ENCODE measurements around the gene EDRF1. TPM values are rescaled to one million over a fixed set of nuclear protein-coding genes. Genes with fewer than 3 reads are reported as not detected.

The EDRF1 gene
- total and polyA plus RNA-seq, 10 of the 15 experiments (the other 5 are each of a cell fraction or from before 2014, with no cell fraction given), result 16.8 to 99.7 (median 42.9) TPM

GRCh38 chr10:125692196-125692595 is 27.3 kb upstream of the EDRF1 start:
- ATAC-seq (no peak), DNase-seq (ENCODE audit: low read depth, low spot score) (no peak), FAIRE-seq (no peak)
- H3K36me3 ChIP-seq (ENCODE audit: control insufficient read depth in 2 of 2, insufficient read depth in 2 of 2, low read length in 1 of 2), result no peaks in the 10 kb centered on the region
- BruUV-seq (replicated peaks), result no TSS peak
- in situ Hi-C loops (cut with MboI) (no loop called here), intact Hi-C loops (cut with micrococcal nuclease; ENCODE audit: unreplicated experiment) (no loop called here)
- H3K79me2 ChIP-seq (ENCODE audit: control insufficient read depth, insufficient read depth, low read length), result no peaks in the 10 kb centered on the region
- H3K9me3 ChIP-seq (replicated peaks; ENCODE audit: control insufficient read depth, insufficient read depth, low read length), result no peaks in the 10 kb centered on the region
- H3K4me3 ChIP-seq, result no peak overlapping the region
- no peak overlapping the region for H3K9ac ChIP-seq (ENCODE audit: control insufficient read depth, insufficient read depth, low read length)
- no peaks in the 10 kb centered on the region for H3K4me1 ChIP-seq (ENCODE audit: control insufficient read depth, insufficient read depth, low read length)
- no peak overlapping the region for H2AFZ ChIP-seq (ENCODE audit: control insufficient read depth, low read depth, low read length)
- POLR2A ChIA-PET, result no interaction called here
- H3K27me3 ChIP-seq (replicated peaks in 1 of 2; ENCODE audit: control insufficient read depth in 2 of 2, insufficient read depth in 2 of 2, low read length in 1 of 2), result peaks cover 0 to 2% of the 10 kb centered on the region in 2 experiments; a peak in 1 of 4 replicates
- TF ChIP-seq HDAC2 (IDR thresholded peaks at IDR 0.05), result no peak
- TF ChIP-seq NR2C1 (IDR thresholded peaks at IDR 0.05), result no peak
- no peak for TF ChIP-seq KDM1A (IDR thresholded peaks at IDR 0.05; ENCODE audit: borderline replicate concordance)
- no peak for TF ChIP-seq GATAD2B (conservative IDR thresholded peaks at IDR 0.05; ENCODE audit: low read depth)
- no peak for TF ChIP-seq REST (IDR thresholded peaks at IDR 0.05; ENCODE audit: low read depth, low read length)
- TF ChIP-seq KLF5 (IDR thresholded peaks at IDR 0.05; ENCODE audit: partially characterized antibody), result no peak
- TF ChIP-seq ZNF207 (IDR thresholded peaks at IDR 0.05; ENCODE audit: borderline replicate concordance), result no peak
- TF ChIP-seq BCL3 (IDR thresholded peaks at IDR 0.05; ENCODE audit: borderline replicate concordance, insufficient read depth, low read depth, low read length, poor library complexity, severe bottlenecking), result no peak
- TF ChIP-seq TCF7 (IDR thresholded peaks at IDR 0.05; ENCODE audit: borderline replicate concordance), result no peak
- TF ChIP-seq EP300 (IDR thresholded peaks at IDR 0.05; ENCODE audit: borderline replicate concordance in 1 of 2, control insufficient read depth in 1 of 2, low read depth in 2 of 2, low read length in 2 of 2), result no peak
- TF ChIP-seq IRF3 (IDR thresholded peaks at IDR 0.05), result no peak
- CTCF ChIA-PET, result interaction anchor here (1.2 kb wide), 1 partner anchor 16 kb away, joined by 3 read pairs; no protein-coding TSS in a partner anchor
- RAD21 ChIA-PET (ENCODE audit: unreplicated experiment), result no interaction called here
- H4K20me1 ChIP-seq (ENCODE audit: control insufficient read depth, insufficient read depth), result no peaks in the 10 kb centered on the region
- H3K4me2 ChIP-seq (ENCODE audit: control insufficient read depth, insufficient read depth), result no peak overlapping the region
- 0% methylated on average over 3 of the region's 3 CpGs for WGBS (ENCODE audit: insufficient coverage, insufficient replicate concordance, low lambda C conversion rate, missing lambda C conversion rate)
- SMC1A ChIA-PET (ENCODE audit: uncharacterized antibody, unreplicated experiment), result no interaction called here
- H3K27ac ChIP-seq (ENCODE audit: control insufficient read depth, insufficient read depth), result no peak overlapping the region

Measured in GM12878 (cell line).